Fibroblast of pulmonary artery (primary cell): ENCODE data around the gene PAPPA.

Experiments
- DNase-seq: peaks from one replicate; pipeline ENCODE4 v3.0.0-alpha.2; 2010; ENCODE audit warnings: low read depth
- H3K4me3 ChIP-seq: replicated peaks from 2 replicates; pipeline ENCODE4 v1.5.1; 2011; ENCODE audit warnings: low read depth, mild to moderate bottlenecking, control low read depth, low read length, moderate library complexity
- TF ChIP-seq, protein P1 (sequence below): IDR thresholded peaks from 2 replicates; pipeline ENCODE4 v1.5.1; 2011; ENCODE audit warnings: mild to moderate bottlenecking, control low read depth, low read length, inconsistent platforms; ENCODE audit errors: missing control alignments

The PAPPA gene

DNA sequence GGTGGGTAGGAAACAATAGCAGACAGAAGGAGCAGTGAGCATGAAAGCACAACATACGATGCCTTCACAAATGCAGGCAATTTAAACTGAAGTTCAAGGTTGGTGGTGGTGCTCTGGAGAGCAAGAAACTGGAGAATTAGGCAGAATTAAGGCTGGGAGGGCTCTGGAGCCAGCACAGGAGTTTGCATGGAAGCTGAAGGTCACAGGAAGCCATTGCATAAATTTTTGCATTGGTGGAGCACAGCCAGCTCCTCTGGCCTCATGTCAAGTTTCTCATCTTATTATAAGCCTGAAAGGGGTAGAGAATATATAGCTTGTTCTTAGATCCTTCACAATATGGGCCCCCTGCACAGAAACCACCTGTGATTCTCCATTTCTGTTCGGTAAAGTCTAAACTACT is 207.4 kb downstream of the PAPPA start:
- TF ChIP-seq, protein P1, sequence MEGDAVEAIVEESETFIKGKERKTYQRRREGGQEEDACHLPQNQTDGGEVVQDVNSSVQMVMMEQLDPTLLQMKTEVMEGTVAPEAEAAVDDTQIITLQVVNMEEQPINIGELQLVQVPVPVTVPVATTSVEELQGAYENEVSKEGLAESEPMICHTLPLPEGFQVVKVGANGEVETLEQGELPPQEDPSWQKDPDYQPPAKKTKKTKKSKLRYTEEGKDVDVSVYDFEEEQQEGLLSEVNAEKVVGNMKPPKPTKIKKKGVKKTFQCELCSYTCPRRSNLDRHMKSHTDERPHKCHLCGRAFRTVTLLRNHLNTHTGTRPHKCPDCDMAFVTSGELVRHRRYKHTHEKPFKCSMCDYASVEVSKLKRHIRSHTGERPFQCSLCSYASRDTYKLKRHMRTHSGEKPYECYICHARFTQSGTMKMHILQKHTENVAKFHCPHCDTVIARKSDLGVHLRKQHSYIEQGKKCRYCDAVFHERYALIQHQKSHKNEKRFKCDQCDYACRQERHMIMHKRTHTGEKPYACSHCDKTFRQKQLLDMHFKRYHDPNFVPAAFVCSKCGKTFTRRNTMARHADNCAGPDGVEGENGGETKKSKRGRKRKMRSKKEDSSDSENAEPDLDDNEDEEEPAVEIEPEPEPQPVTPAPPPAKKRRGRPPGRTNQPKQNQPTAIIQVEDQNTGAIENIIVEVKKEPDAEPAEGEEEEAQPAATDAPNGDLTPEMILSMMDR: no peak
- DNase-seq: peak; percentile 65

DNA sequence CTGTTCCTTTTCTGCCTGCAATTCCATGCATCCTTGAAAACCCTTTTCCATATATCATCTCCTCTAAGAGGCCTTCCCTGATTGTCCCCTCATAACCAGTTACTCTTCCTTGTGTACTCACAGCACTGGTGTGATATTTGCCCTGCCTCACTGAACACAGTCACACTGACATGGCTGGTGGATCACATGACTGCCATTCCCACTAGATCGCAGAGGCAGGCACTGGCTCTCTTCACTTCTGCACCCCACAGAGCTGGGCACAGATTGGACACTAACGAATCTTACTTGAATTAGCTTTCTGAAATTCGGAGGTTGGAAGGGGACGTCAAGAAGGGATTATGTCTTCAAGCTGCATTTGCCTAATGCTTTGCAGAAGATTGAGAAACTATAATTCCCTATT is 208.0 kb downstream of the PAPPA start:
- no peak for DNase-seq
- H3K4me3 ChIP-seq: no peak overlapping the region
- TF ChIP-seq, protein P1: no peak

More for the DNA sequence above, 207.4 kb downstream of the PAPPA start:
- no peak overlapping the region for H3K4me3 ChIP-seq

DNA sequence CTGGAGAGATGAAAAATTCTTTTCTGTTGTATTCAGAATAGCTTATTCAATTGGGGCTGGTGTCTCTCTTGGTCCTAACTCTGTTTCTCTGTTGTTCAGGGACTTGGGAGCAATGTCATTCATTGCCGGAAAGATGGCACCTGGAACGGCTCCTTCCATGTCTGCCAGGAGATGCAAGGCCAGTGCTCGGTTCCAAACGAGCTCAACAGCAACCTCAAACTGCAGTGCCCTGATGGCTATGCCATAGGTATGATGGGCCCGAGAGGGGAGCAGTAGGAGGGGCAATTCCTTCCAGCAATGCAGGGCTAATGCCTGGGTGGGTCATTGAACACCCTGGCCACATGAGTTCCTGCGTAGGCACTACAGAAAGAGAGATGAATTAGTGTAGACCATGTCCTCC is 208.9 kb downstream of the PAPPA start:
- TF ChIP-seq, protein P1: no peak
- no peak for DNase-seq
- H3K4me3 ChIP-seq: no peak overlapping the region

DNA sequence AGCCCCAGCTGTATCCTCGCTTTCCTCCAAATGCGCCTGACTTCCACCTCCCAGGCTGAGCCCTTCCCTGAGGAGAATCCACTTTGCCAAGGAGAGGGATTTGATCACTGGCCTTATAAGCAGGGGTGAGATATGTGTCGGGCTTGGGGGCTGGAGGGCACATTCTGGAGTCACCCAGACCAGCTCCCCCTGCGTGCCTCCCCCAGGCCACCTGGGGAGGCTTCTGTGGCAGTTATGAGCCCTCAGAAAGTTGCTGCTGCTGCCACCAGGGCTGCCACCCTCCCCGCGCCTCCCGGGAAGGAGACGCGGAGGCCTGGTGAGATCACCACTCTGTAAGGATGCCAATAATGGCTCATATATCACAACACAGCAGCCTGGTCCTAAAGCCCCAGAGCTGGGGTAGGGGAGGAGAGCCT is 211.5 kb downstream of the PAPPA start:
- H3K4me3 ChIP-seq: no peak overlapping the region

DNA sequence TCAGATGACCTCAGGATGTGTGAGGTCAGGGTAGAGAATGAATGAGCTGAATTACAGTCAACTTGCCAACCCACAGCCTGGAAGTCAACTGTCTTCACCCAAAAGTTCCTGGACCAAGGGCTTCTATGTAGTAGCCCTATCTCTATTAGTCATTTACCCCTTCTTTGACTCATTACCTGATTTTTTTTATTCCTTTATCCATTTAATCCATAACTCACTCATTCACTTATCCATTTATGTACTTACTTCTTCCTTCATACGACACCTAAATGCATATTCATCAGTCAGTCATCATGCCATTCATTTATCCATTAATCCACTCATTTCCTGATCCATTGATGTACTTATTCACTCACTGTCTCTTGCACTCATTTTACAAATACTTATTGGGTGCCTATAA is 212.7 kb downstream of the PAPPA start:
- TF ChIP-seq, protein P1: no peak
- no peak overlapping the region for H3K4me3 ChIP-seq
- no peak for DNase-seq

More for the DNA sequence above, 211.5 kb downstream of the PAPPA start:
- TF ChIP-seq, protein P1: peak; percentile 21
- DNase-seq: peak; percentile 84

DNA sequence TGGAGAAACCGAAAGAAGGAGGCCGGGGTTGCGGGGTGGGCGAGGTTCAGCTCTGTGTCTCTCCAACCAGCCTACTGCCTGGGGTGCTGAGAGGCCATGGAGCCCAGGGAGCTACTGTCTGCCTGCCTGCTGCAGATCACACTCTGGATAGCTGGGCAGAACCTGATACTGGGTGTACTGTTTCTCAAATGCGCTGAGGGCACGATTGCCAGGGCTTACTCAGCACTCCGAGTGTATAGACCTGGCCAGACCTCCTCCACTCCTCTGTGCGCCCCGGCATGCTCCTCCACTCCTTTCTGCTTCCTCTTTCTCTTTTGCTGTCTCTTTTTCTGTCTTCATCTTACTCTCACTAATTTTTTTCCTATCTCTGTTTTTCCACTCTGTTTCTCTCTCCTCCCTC is 215.1 kb downstream of the PAPPA start:
- TF ChIP-seq, protein P1: no peak
- no peak for DNase-seq
- no peak overlapping the region for H3K4me3 ChIP-seq

DNA sequence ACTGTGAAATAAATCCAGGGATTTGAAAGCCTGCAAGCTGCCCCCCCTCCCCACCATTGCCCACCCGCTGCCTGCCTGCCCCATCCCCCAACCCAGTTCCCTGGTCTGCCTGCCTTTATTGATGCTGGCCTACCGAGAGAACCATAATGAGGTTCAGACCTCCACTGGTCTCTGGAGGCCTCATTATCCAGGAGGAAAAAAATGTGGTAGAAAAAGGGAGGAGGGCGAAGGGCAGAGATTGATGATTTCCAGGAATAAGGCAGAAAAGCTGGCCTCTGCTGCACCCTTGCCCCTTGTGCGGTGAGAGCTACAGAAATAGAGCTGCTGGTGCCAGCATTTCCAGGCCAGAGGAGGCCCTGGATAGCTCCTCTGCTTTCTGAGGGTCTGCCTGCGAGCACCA is 216.1 kb downstream of the PAPPA start:
- TF ChIP-seq, protein P1: no peak
- no peak for DNase-seq
- no peak overlapping the region for H3K4me3 ChIP-seq
